ENCODE measurements around the gene TRIM6.
"Not testable (repeated sequence)": the region's sequence is repeated elsewhere in the genome, so short reads cannot be mapped to it uniquely, and the experiment has no call there.

TRIM6 gene, protein sequence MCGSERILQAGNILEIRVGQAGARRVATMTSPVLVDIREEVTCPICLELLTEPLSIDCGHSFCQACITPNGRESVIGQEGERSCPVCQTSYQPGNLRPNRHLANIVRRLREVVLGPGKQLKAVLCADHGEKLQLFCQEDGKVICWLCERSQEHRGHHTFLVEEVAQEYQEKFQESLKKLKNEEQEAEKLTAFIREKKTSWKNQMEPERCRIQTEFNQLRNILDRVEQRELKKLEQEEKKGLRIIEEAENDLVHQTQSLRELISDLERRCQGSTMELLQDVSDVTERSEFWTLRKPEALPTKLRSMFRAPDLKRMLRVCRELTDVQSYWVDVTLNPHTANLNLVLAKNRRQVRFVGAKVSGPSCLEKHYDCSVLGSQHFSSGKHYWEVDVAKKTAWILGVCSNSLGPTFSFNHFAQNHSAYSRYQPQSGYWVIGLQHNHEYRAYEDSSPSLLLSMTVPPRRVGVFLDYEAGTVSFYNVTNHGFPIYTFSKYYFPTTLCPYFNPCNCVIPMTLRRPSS

DNA sequence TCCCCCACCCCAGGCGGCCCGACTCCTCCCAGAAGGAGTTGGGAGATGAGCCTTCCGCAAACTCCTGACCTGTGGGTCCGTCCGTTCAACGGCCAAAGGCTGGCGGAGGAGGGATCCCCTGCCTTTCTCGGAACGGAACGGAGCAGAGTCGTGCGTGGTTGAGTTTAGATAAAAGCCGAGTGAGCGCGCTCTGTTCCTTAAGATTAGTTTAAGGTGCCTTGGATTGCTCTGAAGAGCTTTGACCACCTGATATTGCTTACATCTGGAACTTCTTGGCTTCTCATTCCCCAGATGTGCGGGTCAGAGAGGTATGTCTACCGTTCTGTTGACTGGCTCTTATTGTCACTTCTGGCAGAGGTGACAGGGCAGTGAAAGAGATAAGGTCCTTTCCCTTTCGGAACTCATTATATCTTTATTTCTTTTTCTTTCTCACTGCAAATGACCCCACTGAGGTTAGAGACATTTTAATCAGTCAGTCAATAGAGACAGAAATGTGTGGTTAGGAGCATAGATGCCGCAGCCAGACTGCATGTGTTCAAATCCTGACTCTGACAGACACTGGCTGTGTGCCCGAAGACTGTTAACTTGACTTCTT, at the start of gene TRIM6:
Gene TRIM6, plus strand, starts transcription at position 31 of the 595 bp plus-strand sequence. Its CDS starts 261 bp downstream, at position 292.
- no peak for DNase-seq

DNA sequence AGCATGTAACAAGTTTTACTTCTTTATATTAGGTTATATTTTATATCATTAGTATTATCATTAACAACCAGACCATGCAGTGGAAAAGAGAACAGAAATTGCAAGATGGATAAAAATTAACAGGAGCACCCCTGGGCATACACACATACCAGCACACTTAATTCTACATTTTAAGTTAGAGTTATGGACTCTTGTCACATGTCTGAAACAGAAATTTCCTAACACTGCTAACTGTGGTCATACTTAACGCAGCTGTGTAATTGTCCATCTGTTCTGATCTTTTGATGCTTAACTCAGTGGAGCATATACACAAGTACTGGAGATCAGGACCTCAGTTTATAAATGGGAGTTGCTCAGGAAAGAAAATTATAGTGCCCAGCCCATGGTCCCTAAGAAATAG, 48.5 kb upstream of the TRIM6 start:
- DNase-seq = no peak

DNA sequence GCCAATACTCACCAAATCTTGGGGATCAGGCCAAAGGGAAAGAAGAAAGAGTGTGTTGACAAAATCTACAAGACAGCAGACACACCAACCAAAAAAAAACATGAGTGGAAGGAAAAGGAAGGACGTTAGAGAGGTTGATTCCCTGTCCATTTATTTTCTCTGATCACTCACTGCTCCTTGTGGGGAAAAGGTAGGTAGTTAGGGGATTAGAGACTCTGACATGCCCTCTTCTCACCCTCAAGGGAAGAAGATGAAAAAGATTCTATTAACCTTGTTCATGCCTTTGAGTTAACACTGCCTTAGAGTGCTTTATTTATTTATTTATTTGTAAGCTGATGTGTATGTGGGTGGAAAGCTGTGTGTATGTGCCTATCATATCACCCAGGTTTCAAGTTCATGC, 48.0 kb upstream of the TRIM6 start, which contains the start of gene OR52H1:
Gene OR52H1, minus strand, starts transcription at position 101 of the 400 bp plus-strand sequence. CDS start 3,035 bp downstream, outside the sequence.
- no peak for DNase-seq

DNA sequence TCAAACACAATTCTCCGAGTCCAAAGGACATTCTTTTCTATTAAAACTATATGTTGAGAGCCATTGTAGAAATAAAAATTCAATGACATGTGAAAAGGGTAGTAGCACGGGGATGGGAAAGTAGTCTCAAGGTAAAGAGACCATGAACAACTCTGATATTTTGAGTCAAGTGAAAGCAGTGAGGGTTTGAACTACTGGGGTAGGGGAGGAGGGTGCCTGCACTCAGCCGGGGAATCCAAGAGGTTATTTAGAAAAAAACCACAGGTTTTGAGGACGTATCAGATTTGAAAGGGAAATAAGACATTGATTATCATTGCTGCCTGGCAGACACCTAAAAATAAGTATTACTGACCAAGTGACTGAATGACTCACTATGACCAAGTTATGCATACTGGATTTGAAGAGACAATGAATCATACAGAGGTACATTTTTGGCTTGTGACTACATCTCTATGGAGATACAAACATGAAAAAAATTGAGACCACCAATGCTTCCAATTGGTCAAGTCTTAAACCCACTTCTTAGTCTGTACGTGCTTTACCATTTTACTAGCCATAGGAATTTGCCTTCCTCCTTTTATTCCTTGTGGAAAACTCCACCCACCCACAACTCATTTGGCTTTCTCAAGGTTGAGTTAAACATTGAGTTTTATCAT, 45.9 kb upstream of the TRIM6 start:
- no peak for DNase-seq

DNA sequence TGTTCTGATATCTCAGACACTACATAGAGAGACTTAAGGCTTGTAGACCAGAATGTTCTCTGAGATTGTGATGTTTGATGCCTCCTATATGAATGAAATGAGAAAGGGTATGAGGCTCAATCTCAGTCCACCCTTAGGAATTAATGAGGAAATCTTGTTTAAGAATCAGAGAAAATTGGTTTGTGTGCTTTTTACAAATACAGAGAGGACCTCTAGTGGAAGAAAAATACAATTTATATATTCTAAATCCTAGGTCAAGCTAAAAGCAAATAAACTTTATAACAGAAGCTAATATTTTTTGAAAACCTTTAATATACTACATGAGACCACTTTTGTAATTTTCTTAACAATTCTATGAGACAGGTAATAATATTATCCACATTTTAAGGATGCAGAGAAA, 43.1 kb upstream of the TRIM6 start:
- no peak for DNase-seq

DNA sequence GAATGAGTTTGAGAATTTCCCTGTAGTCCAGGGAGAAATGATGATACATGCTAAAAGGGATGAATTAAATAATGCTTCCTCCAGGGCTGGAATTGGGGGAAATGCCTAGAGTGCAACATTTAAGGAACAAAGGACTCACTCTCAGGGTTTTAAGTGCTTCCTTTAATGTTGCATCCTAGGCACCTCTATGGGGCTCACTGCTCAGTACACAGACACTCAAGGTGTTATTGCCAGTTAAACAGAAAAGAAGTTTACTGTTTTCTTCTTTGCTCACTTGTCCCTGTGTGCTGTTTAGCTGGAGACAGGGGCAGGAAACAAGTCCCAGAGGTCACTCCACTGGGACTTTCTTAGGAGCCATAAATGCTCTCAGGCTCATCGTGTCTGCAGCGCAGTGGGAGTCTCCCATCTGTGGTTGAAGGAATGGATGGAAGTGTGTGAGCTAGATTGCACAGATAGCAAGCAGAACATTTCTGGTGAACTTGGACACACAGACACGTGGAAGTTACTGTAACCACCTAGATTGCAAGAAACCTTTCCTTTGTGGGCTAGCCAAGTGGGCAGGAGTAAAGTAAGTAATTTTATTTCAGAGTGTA, 39.7 kb upstream of the TRIM6 start:
- no peak for DNase-seq

DNA sequence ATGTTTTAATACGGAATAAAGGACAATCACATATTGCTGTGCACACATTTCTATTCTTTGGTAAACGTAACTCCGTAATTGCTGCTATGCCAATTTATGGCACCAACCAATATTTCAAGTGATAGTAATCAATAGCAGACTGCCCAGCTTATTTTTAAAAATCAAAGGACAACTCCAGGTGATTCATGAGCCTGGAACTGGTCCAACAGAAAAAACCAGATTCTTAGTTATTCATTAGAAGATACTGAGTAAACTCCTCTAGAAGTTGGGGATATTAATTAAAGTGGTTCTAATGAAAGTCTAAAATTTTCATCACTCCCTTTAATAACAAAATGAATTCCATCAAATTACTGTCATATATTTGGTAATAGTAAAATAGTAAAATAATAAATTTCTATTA, 38.7 kb upstream of the TRIM6 start:
- DNase-seq = no peak

DNA sequence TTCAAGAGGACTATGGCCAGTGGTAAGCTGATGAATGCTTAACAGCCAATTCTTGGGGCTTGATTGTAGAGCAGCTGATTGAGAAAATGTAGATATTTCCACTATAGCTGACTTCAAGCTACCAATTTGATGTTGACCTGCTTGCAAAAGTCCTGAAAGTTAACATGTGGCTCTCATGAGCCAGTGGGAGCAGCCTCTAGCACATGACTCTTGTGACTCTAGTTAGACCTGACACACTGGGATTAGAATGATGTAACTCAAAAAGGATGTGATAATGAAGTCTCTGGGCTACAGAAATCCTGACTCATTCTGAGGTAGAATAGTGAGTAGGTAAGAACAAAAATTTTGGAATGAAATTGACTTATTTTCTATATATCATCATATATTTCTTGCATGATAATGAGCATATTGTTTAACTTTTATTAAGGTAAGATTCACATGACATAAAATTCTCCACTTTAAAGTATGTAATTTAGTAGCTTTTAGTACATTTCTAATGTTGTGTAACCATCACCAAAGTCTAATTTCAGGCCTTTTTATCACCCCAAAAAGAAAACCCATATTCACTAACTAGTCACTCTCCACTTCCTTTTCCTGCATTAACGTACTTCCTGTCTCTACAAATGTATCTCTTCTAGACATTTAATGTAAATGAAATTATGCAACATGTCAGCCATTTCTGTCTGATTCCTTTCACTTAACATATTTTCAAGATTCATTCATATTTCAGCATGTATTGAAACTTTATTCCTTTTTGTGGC, 32.0 kb upstream of the TRIM6 start:
- DNase-seq = no peak

DNA sequence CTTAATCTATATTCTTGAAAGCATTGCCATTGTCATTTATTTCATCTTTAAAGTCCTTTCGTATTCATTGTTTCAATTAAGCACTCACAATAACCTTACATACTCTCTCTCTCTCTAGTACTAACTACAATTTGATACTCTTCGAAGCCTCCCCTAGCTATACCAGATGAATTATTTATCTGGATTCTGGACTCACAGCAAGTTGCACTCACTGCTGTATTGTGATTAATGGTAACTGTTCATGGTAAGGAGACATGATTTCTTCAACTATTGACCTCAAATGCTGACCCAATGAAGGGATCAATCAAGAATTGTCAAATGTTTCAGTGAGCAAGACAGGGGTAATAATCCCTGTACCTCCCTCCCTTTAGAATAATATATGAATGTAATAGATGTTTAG, 21.8 kb upstream of the TRIM6 start:
- DNase-seq = no peak

DNA sequence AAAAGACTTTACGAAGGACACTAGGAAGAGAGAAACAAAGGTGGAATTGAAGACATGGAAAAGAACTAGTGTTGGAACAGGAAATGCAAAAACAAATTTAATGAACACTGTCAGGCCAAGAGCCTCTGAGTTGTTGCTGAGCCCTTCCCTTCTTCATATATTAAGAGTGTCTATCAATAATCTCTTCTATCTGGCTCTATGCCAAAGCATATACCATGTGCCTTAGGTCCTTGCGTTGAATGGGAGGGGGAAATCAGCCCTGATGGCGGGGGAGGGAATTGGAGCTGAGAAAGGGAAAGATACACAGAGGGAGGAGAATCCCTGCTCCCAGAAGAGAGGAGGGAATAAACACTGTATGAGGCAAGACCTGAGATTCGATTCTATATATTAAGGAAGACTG, 21.3 kb upstream of the TRIM6 start:
- DNase-seq = no peak

DNA sequence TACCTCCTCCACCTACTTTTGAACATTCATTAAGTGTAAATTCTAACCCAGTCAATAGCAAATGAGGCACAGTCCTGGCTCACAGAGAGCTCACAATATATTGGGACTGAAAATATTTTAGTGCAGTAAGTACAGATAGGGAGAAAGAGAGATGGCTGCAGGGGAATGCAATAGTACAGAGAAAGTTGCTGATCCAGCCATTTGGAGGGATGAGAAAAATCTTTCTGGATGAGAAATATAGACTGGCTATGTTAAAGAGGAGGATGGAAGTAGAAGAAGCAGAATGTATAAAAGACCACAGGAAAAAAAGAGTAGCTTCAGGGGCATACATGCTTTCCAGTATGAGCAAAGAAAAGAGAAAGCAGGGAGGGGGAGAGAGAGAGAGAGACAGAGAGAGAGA, 19.3 kb upstream of the TRIM6 start:
- no peak for DNase-seq

DNA sequence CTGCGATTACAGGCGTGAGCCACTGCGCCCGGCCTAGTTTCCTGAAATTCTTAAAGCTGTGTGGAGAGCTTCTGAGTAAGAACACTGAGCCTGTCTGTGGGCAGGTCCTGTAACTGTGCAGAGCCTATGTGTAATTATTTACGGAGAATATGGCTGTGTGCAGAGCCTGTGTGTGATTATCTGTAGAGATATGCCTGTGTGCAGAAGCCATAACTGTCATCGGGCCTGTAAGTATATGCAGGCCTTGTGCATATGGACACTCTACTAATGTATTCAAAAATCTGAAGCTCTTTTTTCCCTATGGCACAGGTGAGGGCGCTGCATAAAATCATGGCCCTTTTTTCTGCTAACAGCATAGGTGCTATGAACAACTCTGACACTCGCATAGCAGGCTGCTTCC, 15.9 kb upstream of the TRIM6 start, which contains the start of gene OR52B6:
Gene OR52B6, plus strand, starts transcription at position 301 of the 400 bp plus-strand sequence. Its CDS starts 0 bp downstream, at position 301.
- no peak for DNase-seq

DNA sequence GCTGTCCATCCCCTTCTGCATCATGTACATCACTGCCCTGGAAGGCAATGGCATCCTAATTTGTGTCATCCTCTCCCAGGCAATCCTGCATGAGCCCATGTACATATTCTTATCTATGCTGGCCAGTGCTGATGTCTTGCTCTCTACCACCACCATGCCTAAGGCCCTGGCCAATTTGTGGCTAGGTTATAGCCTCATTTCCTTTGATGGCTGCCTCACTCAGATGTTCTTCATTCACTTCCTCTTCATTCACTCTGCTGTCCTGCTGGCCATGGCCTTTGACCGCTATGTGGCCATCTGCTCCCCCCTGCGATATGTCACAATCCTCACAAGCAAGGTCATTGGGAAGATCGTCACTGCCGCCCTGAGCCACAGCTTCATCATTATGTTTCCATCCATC, 15.4 kb upstream of the TRIM6 start:
- no peak for DNase-seq

DNA sequence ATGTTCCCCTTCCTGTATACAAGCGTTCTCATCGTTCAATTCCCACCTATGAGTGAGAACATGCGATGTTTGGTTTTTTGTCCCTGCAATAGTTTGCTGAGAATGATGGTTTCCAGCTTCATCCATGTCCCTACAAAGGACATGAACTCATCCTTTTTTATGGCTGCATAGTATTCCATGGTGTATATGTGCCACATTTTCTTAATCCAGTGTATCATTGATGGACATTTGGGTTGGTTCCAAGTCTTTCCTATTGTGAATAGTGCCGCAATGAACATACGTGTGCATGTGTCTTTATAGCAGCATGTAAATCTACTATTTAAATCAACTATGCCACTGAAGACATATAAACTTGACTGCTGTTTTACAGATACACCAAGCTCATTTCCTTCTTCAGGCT, 12.0 kb upstream of the TRIM6 start:
- not testable (repeated sequence) for DNase-seq

DNA sequence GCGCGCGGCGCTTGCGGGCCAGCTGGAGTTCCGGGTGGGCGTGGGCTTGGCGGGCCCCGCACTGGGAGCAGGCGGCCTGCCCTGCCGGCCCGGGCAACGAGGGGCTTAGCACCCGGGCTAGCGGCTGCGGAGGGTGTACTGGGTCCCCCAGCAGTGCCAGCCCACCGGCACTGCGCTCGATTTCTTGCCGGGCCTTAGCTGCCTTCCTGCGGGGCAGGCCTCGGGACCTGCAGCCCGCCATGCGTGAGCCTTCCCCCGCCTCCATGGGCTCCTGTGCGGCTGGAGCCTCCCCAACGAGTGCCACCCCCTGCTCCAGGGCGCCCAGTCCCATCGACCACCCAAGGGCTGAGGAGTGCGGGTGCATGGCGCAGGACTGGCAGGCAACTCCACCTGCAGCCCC, 6.5 kb upstream of the TRIM6 start:
- not testable (repeated sequence) for DNase-seq

DNA sequence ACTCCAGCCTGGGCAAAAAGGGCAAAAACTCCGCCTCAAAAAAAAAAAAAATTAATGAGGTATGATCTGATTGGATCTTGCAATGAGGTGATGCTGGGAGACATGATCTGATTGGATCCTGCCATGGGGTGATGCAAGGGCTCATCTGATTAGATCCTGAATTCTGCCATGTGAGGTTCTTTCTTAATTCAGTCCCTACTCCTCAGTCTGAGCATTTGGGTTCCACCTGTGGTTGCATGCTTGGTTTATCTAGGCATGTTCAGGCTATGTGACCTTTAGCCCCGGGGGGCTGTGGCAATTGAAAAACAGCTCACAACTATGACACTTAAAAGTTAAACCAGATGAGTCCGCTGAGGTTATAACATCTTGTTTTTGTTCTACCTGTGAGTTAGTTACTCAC, 4.8 kb upstream of the TRIM6 start:
- no peak for DNase-seq

DNA sequence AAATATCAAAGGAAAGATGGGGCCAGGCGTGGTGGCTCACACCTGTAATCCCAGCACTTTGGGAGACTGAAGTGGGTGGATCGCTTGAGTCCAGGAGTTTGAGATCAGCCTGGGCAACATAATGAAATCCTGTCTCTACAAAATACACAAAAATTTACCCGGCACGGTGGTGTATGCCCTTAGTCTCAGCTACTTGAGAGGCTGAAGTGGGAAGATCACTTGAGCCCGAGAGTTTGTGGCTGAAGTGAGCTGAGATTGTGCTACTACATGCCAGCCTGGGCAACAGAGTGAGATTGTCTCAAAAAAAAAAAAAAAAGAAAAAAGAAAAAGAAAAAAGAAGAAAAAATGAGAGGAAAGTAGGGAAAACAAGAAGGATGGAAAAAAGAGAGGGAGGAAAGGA, 3.8 kb upstream of the TRIM6 start:
- DNase-seq = no peak

DNA sequence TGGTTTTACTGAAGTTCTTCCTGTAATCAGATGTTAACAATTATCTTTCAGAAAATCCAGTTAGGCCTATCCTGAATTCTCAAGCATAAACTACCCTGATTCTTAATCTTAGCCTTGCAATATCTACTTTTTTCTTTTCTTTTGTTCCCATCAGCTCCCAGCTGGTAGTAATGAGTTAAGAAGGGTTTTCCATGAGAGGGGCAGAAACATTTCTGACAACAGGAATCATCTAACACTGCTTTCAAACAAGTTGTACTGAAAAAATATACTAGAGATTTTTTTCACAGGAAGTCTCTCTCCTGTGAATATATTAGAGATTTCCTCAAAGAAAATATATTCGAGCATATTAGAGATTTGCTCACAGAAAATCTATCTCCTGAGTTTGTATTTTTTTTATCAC, 3.3 kb upstream of the TRIM6 start:
- DNase-seq = no peak

DNA sequence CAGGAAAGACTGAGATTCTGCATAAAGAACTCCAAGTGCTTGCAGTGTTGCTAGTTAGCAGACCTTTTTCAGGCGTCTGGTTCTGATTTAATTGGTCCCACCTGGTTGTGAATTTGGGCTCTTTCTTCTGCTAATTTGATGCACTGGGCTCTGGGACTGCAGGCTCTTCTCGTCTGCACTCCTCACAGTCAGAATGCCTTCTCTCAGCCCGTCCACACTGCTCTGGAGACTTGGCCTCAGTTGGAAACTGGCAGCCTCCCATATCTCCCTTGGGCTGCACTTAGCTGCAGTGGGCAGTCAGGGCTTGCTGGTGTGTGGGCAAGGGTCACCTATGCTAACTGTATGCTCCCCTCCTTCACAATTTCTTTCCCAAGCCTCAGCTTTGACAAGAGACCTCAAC, 1.5 kb downstream of the TRIM6 start:
- DNase-seq = no peak

DNA sequence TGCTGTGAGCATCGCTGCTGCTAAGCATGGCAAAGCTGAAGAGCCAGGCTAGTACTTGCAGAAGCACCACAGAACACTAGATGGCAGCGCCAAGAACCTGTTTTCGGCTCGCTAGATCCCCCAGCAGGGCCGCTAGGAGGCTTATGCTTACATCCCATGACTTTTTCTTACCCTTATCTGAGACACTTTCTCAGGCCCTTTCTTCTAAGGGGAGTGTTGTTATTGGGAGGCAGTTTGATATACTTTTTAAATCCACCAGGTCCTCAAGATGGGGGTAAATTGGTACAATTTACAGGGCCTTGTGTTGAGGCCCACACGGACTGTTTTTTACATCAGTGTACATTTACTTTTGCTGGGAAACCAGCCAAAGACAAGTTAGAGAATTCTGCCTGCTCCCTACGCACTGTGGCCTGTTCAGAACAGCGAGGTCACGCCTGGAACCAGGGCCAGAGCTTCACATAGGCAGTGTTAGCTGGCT, 4.0 kb downstream of the TRIM6 start:
- DNase-seq = peak; percentile 2

DNA sequence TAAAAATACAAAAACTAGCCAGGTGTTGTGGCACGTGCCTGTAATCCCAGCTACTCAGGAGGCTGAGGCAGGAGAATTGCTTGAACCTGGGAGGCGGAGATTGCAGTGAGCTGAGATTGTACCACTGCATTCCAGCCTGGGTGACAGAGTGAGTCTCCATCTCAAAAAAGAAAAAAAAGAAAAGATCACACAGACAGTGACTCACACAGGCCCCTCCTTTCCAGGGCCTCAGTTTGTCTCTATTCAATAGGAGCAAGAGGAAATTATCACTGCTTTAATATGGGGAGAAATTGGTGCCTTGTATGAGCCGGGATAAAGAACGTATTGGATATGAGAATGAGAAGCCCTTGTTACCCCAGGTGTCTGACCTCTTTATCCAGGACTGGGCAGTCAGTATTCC, 6.4 kb downstream of the TRIM6 start:
- not testable (repeated sequence) for DNase-seq

DNA sequence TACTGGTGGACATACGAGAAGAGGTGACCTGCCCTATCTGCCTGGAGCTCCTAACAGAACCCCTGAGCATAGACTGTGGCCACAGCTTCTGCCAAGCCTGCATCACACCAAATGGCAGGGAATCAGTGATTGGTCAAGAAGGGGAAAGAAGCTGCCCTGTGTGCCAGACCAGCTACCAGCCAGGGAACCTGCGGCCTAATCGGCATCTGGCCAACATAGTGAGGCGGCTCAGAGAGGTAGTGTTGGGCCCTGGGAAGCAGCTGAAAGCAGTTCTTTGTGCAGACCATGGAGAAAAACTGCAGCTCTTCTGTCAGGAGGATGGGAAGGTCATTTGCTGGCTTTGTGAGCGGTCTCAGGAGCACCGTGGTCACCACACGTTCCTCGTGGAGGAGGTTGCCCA, 6.9 kb downstream of the TRIM6 start:
- DNase-seq = no peak

All from NCI-H2107 (cell line).